Measurements from ENCODE around the gene PRR16.
"Not testable (repeated sequence)": the region's sequence is repeated elsewhere in the genome, so short reads cannot be mapped to it uniquely, and the experiment has no call there.

The PRR16 gene

GRCh38 chr5:120463991-120464626, at the start of gene PRR16:
TSS of gene PRR16 (plus strand) at chr5:120464300.
- DNase-seq = peak; percentile 86

- DNase-seq = no peak
Observed at GRCh38 chr5:120415985-120416384, 48.1 kb upstream of the PRR16 start.

- no peak for DNase-seq
Observed at GRCh38 chr5:120419127-120419526, 45.0 kb upstream of the PRR16 start.

GRCh38 chr5:120426633-120427275, 37.3 kb upstream of the PRR16 start:
- peak; percentile 32 for DNase-seq

GRCh38 chr5:120430572-120430971, 33.5 kb upstream of the PRR16 start:
- no peak for DNase-seq

- DNase-seq = no peak
Observed at GRCh38 chr5:120432861-120433260, 31.2 kb upstream of the PRR16 start.

- DNase-seq = no peak
Observed at GRCh38 chr5:120435129-120435528, 29.0 kb upstream of the PRR16 start.

GRCh38 chr5:120436996-120437395, 27.1 kb upstream of the PRR16 start:
- no peak for DNase-seq

- no peak for DNase-seq
Observed at GRCh38 chr5:120442694-120443093, 21.4 kb upstream of the PRR16 start.

- DNase-seq = no peak
Observed at GRCh38 chr5:120443607-120444006, 20.5 kb upstream of the PRR16 start.

- peak; percentile 68 for DNase-seq
Observed at GRCh38 chr5:120446068-120446492, 18.0 kb upstream of the PRR16 start.

- DNase-seq = no peak
Observed at GRCh38 chr5:120446901-120447300, 17.2 kb upstream of the PRR16 start.

- DNase-seq = peak; percentile 77
Observed at GRCh38 chr5:120447706-120448239, 16.3 kb upstream of the PRR16 start.

- DNase-seq = no peak
Observed at GRCh38 chr5:120449501-120449900, 14.6 kb upstream of the PRR16 start.

GRCh38 chr5:120450910-120451309, 13.2 kb upstream of the PRR16 start:
- no peak for DNase-seq

GRCh38 chr5:120451445-120451844, 12.7 kb upstream of the PRR16 start:
- DNase-seq = no peak

- no peak for DNase-seq
Observed at GRCh38 chr5:120452471-120452870, 11.6 kb upstream of the PRR16 start.

- DNase-seq = no peak
Observed at GRCh38 chr5:120454094-120454798, 9.9 kb upstream of the PRR16 start.

- no peak for DNase-seq
Observed at GRCh38 chr5:120456006-120456405, 8.1 kb upstream of the PRR16 start.

GRCh38 chr5:120457839-120458507, 6.1 kb upstream of the PRR16 start:
- DNase-seq = peak; percentile 92

GRCh38 chr5:120458508-120458847, 5.6 kb upstream of the PRR16 start:
- DNase-seq = not testable (repeated sequence)

GRCh38 chr5:120461251-120461650, 2.8 kb upstream of the PRR16 start:
- DNase-seq = no peak

- no peak for DNase-seq
Observed at GRCh38 chr5:120463006-120463680, 957 bp upstream of the PRR16 start.
